ENCODE results near the gene TMEM191C.
A peak's percentile ranks its signal among the peaks of the same experiment; 100 is the strongest.
"Not testable (repeated sequence)": the region's sequence is repeated elsewhere in the genome, so short reads cannot be mapped to it uniquely, and the experiment has no call there.

TMEM191C gene

GRCh38 chr22:21490556-21490955 is 23.4 kb downstream of the TMEM191C start:
- not testable (repeated sequence) for H3K4me3 Mint-ChIP-seq; H3K27ac Mint-ChIP-seq; DNase-seq; H3K4me1 Mint-ChIP-seq (ENCODE audit: low read depth); H3K36me3 Mint-ChIP-seq (ENCODE audit: low read depth); H3K27me3 Mint-ChIP-seq; H3K9me3 Mint-ChIP-seq

- H3K4me1 Mint-ChIP-seq (ENCODE audit: low read depth); H3K36me3 Mint-ChIP-seq (ENCODE audit: low read depth); H3K4me3 Mint-ChIP-seq; DNase-seq; H3K27me3 Mint-ChIP-seq; H3K27ac Mint-ChIP-seq; H3K9me3 Mint-ChIP-seq: not testable (repeated sequence)
These were observed 25.1 kb downstream of the TMEM191C start for GRCh38 chr22:21492271-21492670.

- not testable (repeated sequence) for H3K36me3 Mint-ChIP-seq (ENCODE audit: low read depth); H3K27me3 Mint-ChIP-seq
These were observed 26.9 kb downstream of the TMEM191C start for GRCh38 chr22:21493789-21494782.

GRCh38 chr22:21497984-21498383 is 30.8 kb downstream of the TMEM191C start:
- H3K36me3 Mint-ChIP-seq (ENCODE audit: low read depth); H3K4me1 Mint-ChIP-seq (ENCODE audit: low read depth); DNase-seq; H3K9me3 Mint-ChIP-seq; H3K4me3 Mint-ChIP-seq; H3K27me3 Mint-ChIP-seq; H3K27ac Mint-ChIP-seq: not testable (repeated sequence)

More at GRCh38 chr22:21493789-21494782, 26.9 kb downstream of the TMEM191C start:
- not testable (repeated sequence) for H3K9me3 Mint-ChIP-seq; H3K27ac Mint-ChIP-seq; H3K4me1 Mint-ChIP-seq (ENCODE audit: low read depth); DNase-seq; H3K4me3 Mint-ChIP-seq

- not testable (repeated sequence) for H3K9me3 Mint-ChIP-seq; H3K27ac Mint-ChIP-seq; DNase-seq; H3K4me1 Mint-ChIP-seq (ENCODE audit: low read depth); H3K4me3 Mint-ChIP-seq; H3K27me3 Mint-ChIP-seq; H3K36me3 Mint-ChIP-seq (ENCODE audit: low read depth)
These were observed 31.3 kb downstream of the TMEM191C start for GRCh38 chr22:21498489-21498888.

GRCh38 chr22:21499623-21500506 is 32.7 kb downstream of the TMEM191C start:
- H3K4me3 Mint-ChIP-seq; H3K36me3 Mint-ChIP-seq (ENCODE audit: low read depth); DNase-seq; H3K9me3 Mint-ChIP-seq; H3K27me3 Mint-ChIP-seq; H3K27ac Mint-ChIP-seq; H3K4me1 Mint-ChIP-seq (ENCODE audit: low read depth): not testable (repeated sequence)

- H3K9me3 Mint-ChIP-seq; H3K36me3 Mint-ChIP-seq (ENCODE audit: low read depth); H3K27me3 Mint-ChIP-seq; H3K27ac Mint-ChIP-seq; H3K4me1 Mint-ChIP-seq (ENCODE audit: low read depth); H3K4me3 Mint-ChIP-seq; DNase-seq: not testable (repeated sequence)
These were observed 43.2 kb downstream of the TMEM191C start for GRCh38 chr22:21510397-21510796.

- DNase-seq; H3K36me3 Mint-ChIP-seq (ENCODE audit: low read depth); H3K9me3 Mint-ChIP-seq; H3K27ac Mint-ChIP-seq; H3K4me3 Mint-ChIP-seq; H3K4me1 Mint-ChIP-seq (ENCODE audit: low read depth); H3K27me3 Mint-ChIP-seq: not testable (repeated sequence)
These were observed 44.8 kb downstream of the TMEM191C start for GRCh38 chr22:21512022-21512421.

GRCh38 chr22:21514117-21514516 is 46.9 kb downstream of the TMEM191C start:
- not testable (repeated sequence) for H3K27me3 Mint-ChIP-seq; H3K36me3 Mint-ChIP-seq (ENCODE audit: low read depth); DNase-seq; H3K27ac Mint-ChIP-seq; H3K4me1 Mint-ChIP-seq (ENCODE audit: low read depth); H3K9me3 Mint-ChIP-seq; H3K4me3 Mint-ChIP-seq

GRCh38 chr22:21515234-21515633 is 48.0 kb downstream of the TMEM191C start:
- not testable (repeated sequence) for H3K36me3 Mint-ChIP-seq (ENCODE audit: low read depth); H3K4me1 Mint-ChIP-seq (ENCODE audit: low read depth); H3K4me3 Mint-ChIP-seq; H3K27me3 Mint-ChIP-seq; H3K27ac Mint-ChIP-seq; DNase-seq; H3K9me3 Mint-ChIP-seq

GRCh38 chr22:21516522-21516921 is 49.3 kb downstream of the TMEM191C start:
- H3K4me3 Mint-ChIP-seq; H3K27me3 Mint-ChIP-seq; H3K9me3 Mint-ChIP-seq; DNase-seq; H3K27ac Mint-ChIP-seq; H3K4me1 Mint-ChIP-seq (ENCODE audit: low read depth); H3K36me3 Mint-ChIP-seq (ENCODE audit: low read depth): not testable (repeated sequence)

GRCh38 chr22:21516970-21517764 is 50.0 kb downstream of the TMEM191C start:
- not testable (repeated sequence) for H3K9me3 Mint-ChIP-seq; H3K27ac Mint-ChIP-seq; H3K36me3 Mint-ChIP-seq (ENCODE audit: low read depth); H3K4me1 Mint-ChIP-seq (ENCODE audit: low read depth); H3K27me3 Mint-ChIP-seq; H3K4me3 Mint-ChIP-seq
- peak; percentile 76 for DNase-seq

Measured in activated T-cell treated with anti-CD3 and anti-CD28 coated beads, Interleukin-2, amount 50 U/mL, for 24 hours (primary cell).